ENCODE data around the gene FKBP5. TPM values are rescaled to one million over a fixed set of nuclear protein-coding genes. Genes with fewer than 3 reads are reported as not detected.

Gene FKBP5
- total and polyA plus RNA-seq, 10 of the 15 experiments (the other 5 are each of a cell fraction or from before 2014, with no cell fraction given), result 29.0 to 123 (median 62.3) TPM

GRCh38 chr6:35688605-35689322, at the start of gene FKBP5 (continued):
- TF ChIP-seq PKNOX1 (IDR thresholded peaks at IDR 0.05) (peak; percentile 98), REST (IDR thresholded peaks at IDR 0.05; ENCODE audit: low read depth, low read length) (0 out of 2 replicates have a peak, but pooled peaks have one; percentile 34), SMAD5 (IDR thresholded peaks at IDR 0.05; ENCODE audit: low read depth) (0 out of 2 replicates have a peak, but pooled peaks have one; percentile 47), DPF2 (IDR thresholded peaks at IDR 0.05) (peak; percentile 99), TAF1 (IDR thresholded peaks at IDR 0.05; ENCODE audit: borderline replicate concordance, low read depth, low read length) (peak; percentile 75; the same call in 1 of the 2 replicates), NFYB (IDR thresholded peaks at IDR 0.05; ENCODE audit: insufficient read depth, low read depth, low read length) (peak; percentile 91), KLF5 (IDR thresholded peaks at IDR 0.05; ENCODE audit: partially characterized antibody) (no peak), TCF3 (IDR thresholded peaks at IDR 0.05; ENCODE audit: borderline replicate concordance, insufficient read depth, low read depth, low read length) (peak; percentile 67; the same call in 1 of the 2 replicates), PBX3 (IDR thresholded peaks at IDR 0.05; ENCODE audit: insufficient replicate concordance, low read depth, low read length) (peak; percentile 97), TCF7 (IDR thresholded peaks at IDR 0.05; ENCODE audit: borderline replicate concordance) (no peak), PAX5 (IDR thresholded peaks at IDR 0.05; ENCODE audit: borderline replicate concordance, low read depth, low read length) (no peak), SRF (IDR thresholded peaks at IDR 0.05; ENCODE audit: low read depth in 2 of 2, low read length in 2 of 2) (0 out of 4 replicates have a peak, but pooled peaks of 1 of the 2 experiments have one; percentile 43), GATAD2B (conservative IDR thresholded peaks at IDR 0.05; ENCODE audit: low read depth) (peak; percentile 94; the same call in 1 of the 2 replicates), MAX (IDR thresholded peaks at IDR 0.05; ENCODE audit: low read depth, low read length) (peak; percentile 78; the same call in 1 of the 2 replicates), ATF3 (IDR thresholded peaks at IDR 0.05; ENCODE audit: borderline replicate concordance, extremely low read depth, low read depth, low read length) (no peak), ZNF687 (IDR thresholded peaks at IDR 0.05) (no peak; the same call in 1 of the 2 replicates), POLR2AphosphoS5 (IDR thresholded peaks at IDR 0.05; ENCODE audit: low read length) (peak; percentile 72; the same call in 1 of the 2 replicates), YY1 (IDR thresholded peaks at IDR 0.05; ENCODE audit: low read depth, low read length) (peak; percentile 25; the same call in 1 of the 2 replicates)

All from GM12878 (cell line).